NK-92 (cell line): ENCODE results near the gene ST6GAL1.
"Not testable (repeated sequence)": the region's sequence is repeated elsewhere in the genome, so short reads cannot be mapped to it uniquely, and the experiment has no call there.

Experiments
- DNase-seq: peaks from one replicate; lab custom pipeline; 2025; ENCODE audit not compliant: unreplicated experiment; lab: John Stamatoyannopoulos, UW

ST6GAL1 gene

GRCh38 chr3:187017511-187018230, 87.3 kb downstream of the ST6GAL1 start:
- no peak for DNase-seq

- no peak for DNase-seq
Observed at GRCh38 chr3:187019542-187020072, 89.3 kb downstream of the ST6GAL1 start.

- no peak for DNase-seq
Observed at GRCh38 chr3:187020376-187020775, 90.0 kb downstream of the ST6GAL1 start.

DNA sequence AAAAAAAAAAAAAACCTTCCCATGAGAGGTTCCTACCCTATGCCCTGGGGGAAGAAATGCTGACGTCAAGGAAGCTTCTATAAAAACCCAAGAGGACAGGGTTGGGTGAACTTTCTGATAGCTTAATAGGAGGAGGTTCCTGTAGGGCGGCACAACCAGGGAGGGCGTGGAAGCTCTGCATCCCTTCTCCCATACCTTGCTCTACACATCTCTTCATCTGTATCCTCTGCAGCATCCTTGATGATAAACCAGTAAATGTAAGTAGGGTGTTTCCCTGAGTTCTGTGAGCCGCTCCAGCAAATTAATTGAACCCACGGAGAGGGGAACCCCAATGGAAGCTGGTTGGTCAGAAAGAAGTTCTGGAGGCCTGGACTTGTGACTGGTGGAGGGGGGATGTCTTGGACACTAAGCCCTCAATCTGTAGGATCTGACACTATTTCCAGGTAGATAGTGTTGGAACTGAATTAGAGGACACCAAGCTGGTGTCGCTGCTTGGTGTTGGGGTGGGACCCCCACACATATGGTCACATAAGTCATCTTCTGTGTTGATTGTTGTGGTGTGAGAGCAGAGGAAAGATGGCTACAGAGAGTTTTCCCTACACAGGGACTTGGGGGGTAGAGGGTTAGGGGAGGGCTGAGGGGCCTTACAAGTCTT, 91.5 kb downstream of the ST6GAL1 start:
- DNase-seq, result no peak

DNA sequence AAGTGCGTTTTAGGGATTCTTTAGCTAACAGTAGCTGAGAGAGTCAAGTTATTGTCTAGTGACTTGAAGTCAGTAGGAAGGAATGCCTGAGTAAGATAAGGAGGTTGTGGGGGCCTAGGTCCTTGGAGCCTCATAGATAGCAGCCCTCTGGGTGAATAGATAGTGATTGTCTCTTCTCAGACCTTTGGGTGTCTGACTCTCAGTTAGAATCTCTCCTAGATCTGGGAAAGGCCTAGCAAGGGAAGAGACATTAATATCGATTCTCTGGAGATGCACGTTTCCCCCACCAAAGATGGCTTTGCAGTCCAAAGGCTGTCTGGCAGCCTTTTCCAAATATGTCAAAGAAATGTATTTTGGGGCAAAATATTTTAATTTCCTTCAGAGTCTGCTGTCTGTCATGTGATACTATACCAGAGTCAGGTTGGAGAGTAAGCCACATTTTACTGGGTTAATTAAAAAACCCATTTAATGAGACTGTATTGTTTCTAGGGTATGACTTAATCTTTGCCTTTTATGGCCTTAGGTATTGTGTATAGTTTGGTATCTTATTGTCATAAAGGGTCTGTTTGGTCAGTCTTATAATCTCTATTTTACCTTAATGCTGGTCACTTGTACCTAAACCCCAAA, 92.2 kb downstream of the ST6GAL1 start:
- DNase-seq, result no peak

- not testable (repeated sequence) for DNase-seq
Observed at GRCh38 chr3:187023340-187023739, 93.0 kb downstream of the ST6GAL1 start.

GRCh38 chr3:187024536-187025226, 94.4 kb downstream of the ST6GAL1 start:
- no peak for DNase-seq

DNA sequence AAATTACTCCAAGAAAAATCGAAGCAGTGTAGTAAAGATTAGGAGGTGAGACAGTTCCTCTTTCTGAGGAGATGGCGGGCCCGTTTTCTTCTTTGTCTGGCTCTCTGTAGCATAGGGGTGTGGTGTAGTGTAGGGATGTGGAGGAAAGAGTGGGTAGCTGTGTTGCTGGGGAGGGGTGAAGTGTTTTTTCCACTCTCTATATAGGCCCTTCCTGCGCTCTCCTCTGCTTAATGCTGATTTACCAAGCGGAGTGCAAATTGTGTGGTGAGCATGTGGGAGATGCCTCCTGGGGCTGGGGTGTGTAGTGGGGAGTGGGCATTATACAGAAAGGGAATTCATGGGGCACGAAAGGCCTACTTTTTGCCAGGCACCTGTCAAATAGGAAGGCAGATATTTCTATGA, 94.9 kb downstream of the ST6GAL1 start:
- DNase-seq, result no peak

GRCh38 chr3:187025656-187026316, 95.5 kb downstream of the ST6GAL1 start:
- DNase-seq, result no peak

- no peak for DNase-seq
Observed at GRCh38 chr3:187026317-187026670, 96.0 kb downstream of the ST6GAL1 start.

- no peak for DNase-seq
Observed at GRCh38 chr3:187027531-187028278, 97.4 kb downstream of the ST6GAL1 start.

DNA sequence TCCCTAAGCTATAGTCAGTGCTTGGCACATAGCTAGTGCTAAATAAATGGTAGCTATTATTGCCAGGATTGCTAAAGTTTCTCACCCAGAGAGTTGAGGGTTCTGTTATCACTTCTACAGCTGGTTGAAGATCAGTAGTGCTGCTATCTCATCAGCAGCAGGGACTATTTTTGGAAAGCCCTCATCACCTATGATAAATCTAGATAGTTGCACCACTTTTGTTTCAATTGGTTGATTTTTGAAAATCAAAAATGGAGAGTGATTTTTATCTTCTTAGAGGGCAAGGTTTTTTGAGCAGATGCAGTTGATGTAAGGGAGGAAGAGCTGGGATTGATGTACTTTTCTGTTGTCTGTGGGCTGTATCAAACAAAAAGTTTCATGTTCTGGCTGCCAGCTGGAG, 101.6 kb downstream of the ST6GAL1 start:
- no peak for DNase-seq

DNA sequence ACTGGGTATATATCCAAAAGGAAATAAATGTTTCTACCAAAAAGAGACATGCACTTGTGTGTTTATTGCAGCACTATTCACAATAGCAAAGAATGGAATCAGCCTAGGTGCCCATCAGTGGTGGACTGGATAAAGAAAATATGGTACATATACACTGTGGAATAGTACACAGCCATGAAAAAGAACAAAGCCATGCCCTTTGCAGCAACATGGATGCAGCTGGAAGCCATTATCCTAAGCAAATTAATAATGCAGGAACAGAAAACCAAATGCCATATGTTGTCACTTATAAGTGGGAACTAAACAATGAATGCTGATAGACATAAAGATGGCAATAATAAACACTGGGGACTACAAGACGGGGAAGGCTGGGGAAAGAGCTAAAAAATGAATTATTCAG, 106.1 kb downstream of the ST6GAL1 start:
- DNase-seq, result no peak

GRCh38 chr3:187039100-187039722, 108.9 kb downstream of the ST6GAL1 start:
- DNase-seq, result no peak

- DNase-seq, result no peak
Observed at GRCh38 chr3:187039723-187040414, 109.5 kb downstream of the ST6GAL1 start.

GRCh38 chr3:187040516-187041361, 110.4 kb downstream of the ST6GAL1 start:
- no peak for DNase-seq

GRCh38 chr3:187041362-187042307, 111.3 kb downstream of the ST6GAL1 start:
- no peak for DNase-seq
